HepG2 (cell line): Measurements from ENCODE around the gene COL9A3. TPM values are rescaled to one million over a fixed set of nuclear protein-coding genes. Genes with fewer than 3 reads are reported as not detected.

ENCODE experiments used
- ATF4 ChIP-seq, 2 experiments: fragments of 450-650 bp in 1 of 2; sonication (generic) in 1 of 2; formaldehyde crosslinking; IDR thresholded peaks; 2 replicates each; pipeline versions ENCODE4 v1.5.0 to v1.8.0; 2020 to 2022; ENCODE audit warnings: mild to moderate bottlenecking in 1 of 2, missing genetic modification reagents in 1 of 2
- CTCF ChIP-seq: sonication (generic); formaldehyde crosslinking; IDR thresholded peaks from 2 replicates; pipeline ENCODE4 v1.5.0; 2020; ENCODE audit warnings: mild to moderate bottlenecking, missing genetic modification reagents, moderate library complexity
- FOXO4 ChIP-seq: sonication (generic); formaldehyde crosslinking; conservative IDR thresholded peaks from 2 replicates; pipeline ENCODE4 v1.8.1; 2023; ENCODE audit warnings: missing genetic modification reagents
- KDM2A ChIP-seq: sonication (generic); formaldehyde crosslinking; IDR thresholded peaks from 2 replicates; pipeline ENCODE4 v1.4.0; 2020; ENCODE audit warnings: low read depth, missing genetic modification reagents, borderline replicate concordance
- NFYB ChIP-seq: sonication (generic); formaldehyde crosslinking; IDR thresholded peaks from 2 replicates; pipeline ENCODE4 v1.4.0; 2020; ENCODE audit warnings: missing genetic modification reagents
- SAFB2 ChIP-seq: sonication (generic); formaldehyde crosslinking; IDR thresholded peaks from 2 replicates; pipeline ENCODE4 v1.5.1; 2020; ENCODE audit warnings: missing genetic modification reagents, low read depth, mild to moderate bottlenecking, borderline replicate concordance
- TARDBP ChIP-seq: sonication (generic); formaldehyde crosslinking; IDR thresholded peaks from 2 replicates; pipeline ENCODE4 v1.8.0; 2022; ENCODE audit warnings: mild to moderate bottlenecking, missing genetic modification reagents
- U2AF2 ChIP-seq: fragments of 200-400 bp; formaldehyde crosslinking; IDR thresholded peaks from 2 replicates; pipeline ENCODE4 v1.6.1; 2017; ENCODE audit warnings: low read depth, mild to moderate bottlenecking, low read length
- ZNF275 ChIP-seq: sonication (generic); formaldehyde crosslinking; IDR thresholded peaks from 2 replicates; pipeline ENCODE4 v1.8.0; 2022; ENCODE audit warnings: missing genetic modification reagents, mild to moderate bottlenecking, inconsistent platforms, borderline replicate concordance
- ZNF574 ChIP-seq: sonication (generic); formaldehyde crosslinking; IDR thresholded peaks from 2 replicates; pipeline ENCODE4 v1.4.0; 2020; ENCODE audit warnings: missing genetic modification reagents
- ZNF687 ChIP-seq: sonication (generic); formaldehyde crosslinking; IDR thresholded peaks from 2 replicates; pipeline ENCODE4 v1.5.1; 2020; ENCODE audit warnings: mild to moderate bottlenecking, missing genetic modification reagents, moderate library complexity
- ZNF768 ChIP-seq: sonication (generic); formaldehyde crosslinking; IDR thresholded peaks from 2 replicates; pipeline ENCODE4 v1.4.0; 2020; ENCODE audit warnings: missing genetic modification reagents
- ZNF777 ChIP-seq: sonication (generic); formaldehyde crosslinking; IDR thresholded peaks from 2 replicates; pipeline ENCODE4 v1.4.0; 2020; ENCODE audit warnings: missing genetic modification reagents
- ZNF883 ChIP-seq: sonication (generic); formaldehyde crosslinking; IDR thresholded peaks from 2 replicates; pipeline ENCODE4 v1.5.1; 2020; ENCODE audit warnings: mild to moderate bottlenecking, missing genetic modification reagents; ENCODE audit errors: not compliant biosample characterization
- polyA plus RNA-seq, 8 experiments: library from polyadenylated mRNA; depleted of rRNA in 3 of 8; stranded (reverse) in 7 of 8; unstranded in 1 of 8; fragments of >200 nt; fragmentation: Illumina TruSeq in 4 of 8; extraction: Trizol in 4 of 8; gene quantifications; 2 replicates each; pipeline versions ENCODE4 v1.2.1 to v1.2.3, GENCODE V29; 2011 to 2016; ENCODE audit warnings: low read depth in 4 of 8, missing spikeins in 1 of 8, mixed read lengths in 1 of 8; ENCODE audit not compliant: insufficient read depth in 1 of 8
- total RNA-seq, 5 experiments: library from RNA; depleted of rRNA; stranded (reverse); fragments of >200 nt; fragmentation: Illumina TruSeq; extraction: Trizol; gene quantifications; 2 replicates each; pipeline ENCODE4 v1.2.3, GENCODE V29; 2016; ENCODE audit warnings: low read depth in 1 of 5

COL9A3 gene
- total and polyA plus RNA-seq, 2 of the 13 experiments (the other 11 are each of a cell fraction or from before 2014, with no cell fraction given), result 155 to 204 TPM

GRCh38 chr20:62782149-62782892, 34.5 kb upstream of the COL9A3 start (continued):
- TF ChIP-seq ZNF574 (CRISPR knock-in tag), result 0 out of 2 replicates have a peak, but pooled peaks have one; percentile 22
- TF ChIP-seq ZNF275 (CRISPR knock-in tag), result no peak
- peak; percentile 48; the same call in 1 of the 2 replicates for TF ChIP-seq ZNF768 (CRISPR knock-in tag)
- TF ChIP-seq ZNF883 (CRISPR knock-in tag), result peak; percentile 41
- TF ChIP-seq FOXO4 (CRISPR knock-in tag), result no peak
- peak; percentile 26; the same call in 1 of the 2 replicates for TF ChIP-seq ZNF687 (CRISPR knock-in tag)
- TF ChIP-seq ATF4 (CRISPR knock-in tag; IDR thresholded peaks at IDR 0.05), result 0 out of 4 replicates have a peak, but pooled peaks of 1 of the 2 experiments have one; percentile 10
- TF ChIP-seq SAFB2, result 0 out of 2 replicates have a peak, but pooled peaks have one; percentile 0
- no peak for TF ChIP-seq ZNF777
- TF ChIP-seq NFYB (CRISPR knock-in tag), result peak; percentile 48; the same call in 1 of the 2 replicates
- TF ChIP-seq CTCF, result peak; percentile 67
- no peak for TF ChIP-seq U2AF2
- TF ChIP-seq TARDBP (CRISPR knock-in tag), result no peak
- peak; percentile 51 for TF ChIP-seq KDM2A (CRISPR knock-in tag)
